Fibroblast of lung (primary cell): ENCODE measurements around the gene ITPR2. TPM values are rescaled to one million over a fixed set of nuclear protein-coding genes. Genes with fewer than 3 reads are reported as not detected.

ENCODE experiments used
- DNase-seq, 2 donors: peaks; one replicate each; pipeline versions ENCODE4 v3.0.0 to v3.0.0-alpha.2; 2010; ENCODE audit warnings: low read depth in 2 of 2
- H2AFZ ChIP-seq: 2 replicates; pipeline ENCODE4 v1.5.1; 2012; ENCODE audit warnings: low read length, control low read depth, inconsistent platforms
- H3K27ac ChIP-seq: 2 replicates; pipeline ENCODE4 v1.5.1; 2011; ENCODE audit warnings: low read length, control low read depth; ENCODE audit not compliant: insufficient read depth
- H3K27me3 ChIP-seq: 2 replicates; pipeline ENCODE4 v1.5.1; 2011; ENCODE audit warnings: mild to moderate bottlenecking, low read length; ENCODE audit not compliant: control insufficient read depth, insufficient read depth
- H3K36me3 ChIP-seq: 2 replicates; pipeline ENCODE4 v1.5.1; 2011; ENCODE audit warnings: low read length; ENCODE audit not compliant: control insufficient read depth, insufficient read depth
- H3K4me1 ChIP-seq: 2 replicates; pipeline ENCODE4 v1.5.1; 2011; ENCODE audit warnings: low read length; ENCODE audit not compliant: control insufficient read depth, insufficient read depth; ENCODE audit errors: extremely low read depth
- H3K4me2 ChIP-seq: 2 replicates; pipeline ENCODE4 v1.5.1; 2011; ENCODE audit warnings: low read length, control low read depth; ENCODE audit not compliant: insufficient read depth; ENCODE audit errors: extremely low read depth
- H3K4me3 ChIP-seq, 4 experiments: fragments of 200-600 bp in 1 of 4; sonication (generic) in 1 of 4; replicated peaks in 1 of 4; 2 replicates each; pipeline ENCODE4 v1.5.1; 2011 to 2016; ENCODE audit warnings: low read length in 4 of 4, low read depth in 3 of 4, mild to moderate bottlenecking in 3 of 4, control low read depth in 2 of 4, inconsistent platforms in 1 of 4, mixed read lengths in 1 of 4; ENCODE audit not compliant: insufficient read depth in 1 of 4; ENCODE audit errors: control extremely low read depth in 1 of 4
- H3K79me2 ChIP-seq: 2 replicates; pipeline ENCODE4 v1.5.1; 2012; ENCODE audit warnings: mild to moderate bottlenecking, low read length, inconsistent platforms; ENCODE audit not compliant: control insufficient read depth, insufficient read depth
- H3K9ac ChIP-seq: 2 replicates; pipeline ENCODE4 v1.5.1; 2011; ENCODE audit warnings: mild to moderate bottlenecking, low read length, control low read depth; ENCODE audit not compliant: insufficient read depth
- H3K9me3 ChIP-seq: 2 replicates; pipeline ENCODE4 v1.5.1; 2012; ENCODE audit warnings: low read depth, low read length; ENCODE audit not compliant: control insufficient read depth, insufficient read depth
- H4K20me1 ChIP-seq: 2 replicates; pipeline ENCODE4 v1.5.1; 2011; ENCODE audit warnings: low read length; ENCODE audit not compliant: control insufficient read depth, insufficient read depth; ENCODE audit errors: extremely low read depth
- CTCF ChIP-seq, 2 donors: IDR thresholded peaks in 1 of 2; conservative IDR thresholded peaks in 1 of 2; 1 replicate in 1 of 2; 2 replicates in 1 of 2; pipeline ENCODE4 v1.5.1; 2011 to 2012; ENCODE audit warnings: low read length in 2 of 2, control low read depth in 1 of 2, inconsistent platforms in 1 of 2, low read depth in 1 of 2, mild to moderate bottlenecking in 1 of 2
- EZH2 ChIP-seq: IDR thresholded peaks from 2 replicates; pipeline ENCODE4 v1.5.1; 2012; ENCODE audit warnings: low read length, control low read depth, mild to moderate bottlenecking; ENCODE audit errors: missing control alignments
- polyA plus RNA-seq, 2 donors: library from polyadenylated mRNA; depleted of rRNA in 1 of 2; stranded (reverse) in 1 of 2; unstranded in 1 of 2; fragments of >200 nt; gene quantifications; 2 replicates each; pipeline ENCODE4 v1.2.1, GENCODE V29; 2011 to 2012; ENCODE audit warnings: missing spikeins in 1 of 2
- total RNA-seq: library from RNA; depleted of rRNA; stranded (reverse); fragments of >200 nt; gene quantifications from 2 replicates; pipeline ENCODE4 v1.2.1, GENCODE V29; 2014

The ITPR2 gene
- total and polyA plus RNA-seq, 2 donors (not counting 1 experiment from before 2014, with no cell fraction given) = 5.1 to 24.6 TPM

- H3K4me3 ChIP-seq = no peak overlapping the region
- no peaks in the 10 kb centered on the region for H3K27me3 ChIP-seq
- no peaks in the 10 kb centered on the region for H3K4me1 ChIP-seq
- H3K9ac ChIP-seq = no peak overlapping the region
- peak in 1 of 2 donors; percentile 22 for DNase-seq
- H4K20me1 ChIP-seq = no peaks in the 10 kb centered on the region
- no peak overlapping the region for H2AFZ ChIP-seq
- no peak overlapping the region for H3K27ac ChIP-seq
- no peaks in the 10 kb centered on the region for H3K36me3 ChIP-seq
- no peak overlapping the region for H3K4me2 ChIP-seq
- H3K9me3 ChIP-seq = no peaks in the 10 kb centered on the region
- no peaks in the 10 kb centered on the region for H3K79me2 ChIP-seq
- TF ChIP-seq EZH2 = no peak
- no peak for TF ChIP-seq CTCF (conservative IDR thresholded peaks at IDR 0.05 in 1 of 2, IDR thresholded peaks at IDR 0.05 in 1 of 2; ENCODE audit: low read depth in 1 of 2, low read length in 2 of 2)
These were observed 366.3 kb downstream of the ITPR2 start for GRCh38 chr12:26466726-26467125.

DNA sequence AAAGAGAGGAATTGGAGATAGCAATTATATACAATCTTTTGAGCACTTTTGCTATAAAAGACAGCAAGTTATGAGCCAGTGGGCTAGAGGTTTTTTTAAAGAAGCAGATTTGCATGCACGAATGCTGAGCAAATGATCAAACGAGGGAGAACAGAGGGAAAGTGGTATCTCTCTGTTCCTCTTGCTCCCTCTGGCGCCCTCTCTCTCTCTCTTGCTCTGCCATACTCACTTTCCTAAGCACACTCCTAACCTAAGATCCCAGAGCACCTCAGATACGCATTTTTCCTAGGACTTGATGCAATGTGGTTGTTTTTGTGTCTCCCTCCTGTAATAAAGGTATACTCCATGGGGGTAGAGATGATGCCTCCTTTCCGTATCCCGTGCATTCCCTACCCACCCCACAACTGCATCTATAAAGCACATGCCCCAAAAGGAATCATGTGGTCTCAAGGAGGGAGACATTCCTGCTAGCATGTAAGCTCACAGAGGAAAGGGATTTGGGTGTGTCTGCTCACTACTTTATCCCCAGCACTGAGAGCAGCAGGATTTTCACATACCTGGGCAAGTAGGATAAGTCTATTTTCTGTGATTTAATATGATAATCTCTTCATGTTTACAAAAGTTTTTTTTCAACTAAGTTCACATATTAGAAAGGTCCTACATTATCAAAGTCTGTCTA is 367.4 kb downstream of the ITPR2 start:
- H2AFZ ChIP-seq = no peak overlapping the region
- TF ChIP-seq EZH2 = no peak
- peak in 1 of 2 donors; percentile 23 for TF ChIP-seq CTCF (conservative IDR thresholded peaks at IDR 0.05 in 1 of 2, IDR thresholded peaks at IDR 0.05 in 1 of 2; ENCODE audit: low read depth in 1 of 2, low read length in 2 of 2)
- H3K36me3 ChIP-seq = no peaks in the 10 kb centered on the region
- no peaks in the 10 kb centered on the region for H3K79me2 ChIP-seq
- H3K27me3 ChIP-seq = no peaks in the 10 kb centered on the region
- peak in 1 of 2 donors; percentile 9 for DNase-seq
- no peaks in the 10 kb centered on the region for H3K9me3 ChIP-seq
- no peak overlapping the region for H3K4me3 ChIP-seq
- H4K20me1 ChIP-seq = no peaks in the 10 kb centered on the region
- no peak overlapping the region for H3K9ac ChIP-seq
- no peak overlapping the region for H3K4me2 ChIP-seq
- H3K4me1 ChIP-seq = no peaks in the 10 kb centered on the region
- H3K27ac ChIP-seq = no peak overlapping the region

GRCh38 chr12:26461776-26462175 is 371.2 kb downstream of the ITPR2 start:
- Histone ChIP-seq H3K36me3 (no peaks in the 10 kb centered on the region), H3K4me3 (no peak overlapping the region), H3K27ac (no peak overlapping the region), H4K20me1 (no peaks in the 10 kb centered on the region), H3K9ac (no peak overlapping the region), H3K9me3 (no peaks in the 10 kb centered on the region), H3K27me3 (no peaks in the 10 kb centered on the region), H3K79me2 (no peaks in the 10 kb centered on the region), H3K4me2 (no peak overlapping the region), H2AFZ (no peak overlapping the region), H3K4me1 (no peaks in the 10 kb centered on the region)
- DNase-seq = no peak
- TF ChIP-seq CTCF (conservative IDR thresholded peaks at IDR 0.05 in 1 of 2, IDR thresholded peaks at IDR 0.05 in 1 of 2; ENCODE audit: low read depth in 1 of 2, low read length in 2 of 2) (no peak), EZH2 (no peak)
